Measurements from ENCODE around the gene MTHFD2L. TPM values are rescaled to one million over a fixed set of nuclear protein-coding genes. Genes with fewer than 3 reads are reported as not detected.

MTHFD2L gene
- total RNA-seq, 1 experiment from 2014 or later, result 8.9 TPM

DNA sequence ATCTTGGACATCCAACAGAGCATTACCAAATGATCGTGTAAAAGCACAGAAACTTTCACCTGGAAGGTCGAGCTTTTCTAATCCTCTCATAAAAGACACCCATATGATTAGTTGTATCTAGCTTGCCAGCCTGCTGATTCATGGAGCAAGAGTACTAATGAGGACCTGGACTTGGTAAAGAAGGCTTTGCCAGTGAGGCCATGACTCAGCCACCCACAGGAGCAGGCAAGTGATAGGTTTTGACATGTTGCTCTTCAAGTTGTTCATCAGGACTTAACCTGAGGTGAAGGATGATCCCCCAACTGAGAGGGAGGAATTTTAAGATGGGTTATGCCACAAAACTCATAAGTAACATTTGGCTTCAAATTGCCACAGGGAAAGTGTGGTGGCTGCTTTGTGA lies 125.7 kb downstream of the MTHFD2L start:
- POLR2A ChIA-PET (ENCODE audit: unreplicated experiment), result interaction anchor here (0.6 kb wide), 1 partner anchor 105 kb away, joined by 5 read pairs; no protein-coding TSS in a partner anchor
- H3K9me3 ChIP-seq (ENCODE audit: insufficient read depth, low read depth), result no peaks in the 10 kb centered on the region
- H3K9me2 ChIP-seq (ENCODE audit: insufficient read depth), result no peaks in the 10 kb centered on the region
- H3K79me2 ChIP-seq (ENCODE audit: low read depth), result no peaks in the 10 kb centered on the region
- no TSS peak for BruUV-seq (replicated peaks)
- peak; percentile 53 to 84 for DNase-seq
- H3K4me1 ChIP-seq (replicated peaks; ENCODE audit: insufficient read depth), result peaks cover 18% of the 10 kb centered on the region
- no peaks in the 10 kb centered on the region for H3K36me3 ChIP-seq (ENCODE audit: low read depth)
- TF ChIP-seq, protein P1, sequence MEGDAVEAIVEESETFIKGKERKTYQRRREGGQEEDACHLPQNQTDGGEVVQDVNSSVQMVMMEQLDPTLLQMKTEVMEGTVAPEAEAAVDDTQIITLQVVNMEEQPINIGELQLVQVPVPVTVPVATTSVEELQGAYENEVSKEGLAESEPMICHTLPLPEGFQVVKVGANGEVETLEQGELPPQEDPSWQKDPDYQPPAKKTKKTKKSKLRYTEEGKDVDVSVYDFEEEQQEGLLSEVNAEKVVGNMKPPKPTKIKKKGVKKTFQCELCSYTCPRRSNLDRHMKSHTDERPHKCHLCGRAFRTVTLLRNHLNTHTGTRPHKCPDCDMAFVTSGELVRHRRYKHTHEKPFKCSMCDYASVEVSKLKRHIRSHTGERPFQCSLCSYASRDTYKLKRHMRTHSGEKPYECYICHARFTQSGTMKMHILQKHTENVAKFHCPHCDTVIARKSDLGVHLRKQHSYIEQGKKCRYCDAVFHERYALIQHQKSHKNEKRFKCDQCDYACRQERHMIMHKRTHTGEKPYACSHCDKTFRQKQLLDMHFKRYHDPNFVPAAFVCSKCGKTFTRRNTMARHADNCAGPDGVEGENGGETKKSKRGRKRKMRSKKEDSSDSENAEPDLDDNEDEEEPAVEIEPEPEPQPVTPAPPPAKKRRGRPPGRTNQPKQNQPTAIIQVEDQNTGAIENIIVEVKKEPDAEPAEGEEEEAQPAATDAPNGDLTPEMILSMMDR (conservative IDR thresholded peaks at IDR 0.05), result no peak
- no peak for TF ChIP-seq EZH2 (IDR thresholded peaks at IDR 0.05; ENCODE audit: low read depth)
- intact Hi-C loops (cut with micrococcal nuclease; ENCODE audit: unreplicated experiment), result loop anchor here (1.0 kb wide), 2 partner anchors 25 to 52 kb away; partner anchors contain the start of gene EPGN
- no peaks in the 10 kb centered on the region for H3K27me3 ChIP-seq (ENCODE audit: insufficient read depth, low read depth)
- H3K4me2 ChIP-seq, result peak overlapping the region; percentile 55
- no peaks in the 10 kb centered on the region for H4K20me1 ChIP-seq (ENCODE audit: insufficient read depth)
- peak overlapping the region; percentile 13; the same call in 1 of the 2 replicates for H3K4me3 ChIP-seq
- peaks cover 20% of the 10 kb centered on the region for H3F3A ChIP-seq (ENCODE audit: insufficient read depth, low read depth)
- H2AFZ ChIP-seq, result peak overlapping the region; percentile 16; the same call in 1 of the 2 replicates
- peak overlapping the region; percentile 81 for H3K27ac ChIP-seq
- CTCF ChIA-PET, result no interaction called here

DNA sequence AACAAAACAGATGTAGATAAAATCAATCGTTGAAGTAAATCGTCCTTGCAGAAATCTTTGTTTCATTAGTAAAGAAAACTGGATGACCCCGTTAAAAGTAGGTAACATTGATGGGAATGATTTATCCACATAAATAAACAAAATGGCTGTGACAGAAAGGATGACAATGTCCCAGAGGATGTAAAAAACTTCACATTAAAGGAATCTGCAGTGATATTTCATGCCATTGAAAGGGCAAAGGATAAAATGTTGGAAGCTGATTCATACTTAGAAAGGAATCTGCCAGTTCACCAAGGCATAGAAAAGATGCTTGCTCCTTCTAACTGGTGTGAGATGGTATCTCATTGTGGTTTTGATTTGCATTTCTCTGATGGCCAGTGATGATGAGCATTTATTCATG lies 126.1 kb downstream of the MTHFD2L start:
- H3K36me3 ChIP-seq (ENCODE audit: low read depth), result no peaks in the 10 kb centered on the region
- peak overlapping the region; percentile 13; the same call in 1 of the 2 replicates for H3K4me3 ChIP-seq
- ChIA-PET CTCF (no interaction called here), POLR2A (ENCODE audit: unreplicated experiment) (interaction anchor here (0.7 kb wide), 1 partner anchor 24 kb away, joined by 3 read pairs; the partner anchor contains the start of gene EPGN)
- H3K9me2 ChIP-seq (ENCODE audit: insufficient read depth), result no peaks in the 10 kb centered on the region
- TF ChIP-seq, protein P1 (conservative IDR thresholded peaks at IDR 0.05), result no peak
- no peak for TF ChIP-seq EZH2 (IDR thresholded peaks at IDR 0.05; ENCODE audit: low read depth)
- BruUV-seq (replicated peaks), result no TSS peak
- no peaks in the 10 kb centered on the region for H4K20me1 ChIP-seq (ENCODE audit: insufficient read depth)
- intact Hi-C loops (cut with micrococcal nuclease; ENCODE audit: unreplicated experiment), result loop anchor here (1.0 kb wide), 2 partner anchors 24 to 53 kb away; partner anchors contain the start of gene EPGN
- peaks cover 18% of the 10 kb centered on the region for H3K4me1 ChIP-seq (replicated peaks; ENCODE audit: insufficient read depth)
- peak overlapping the region; percentile 81 for H3K27ac ChIP-seq
- peak overlapping the region; percentile 55 for H3K4me2 ChIP-seq
- DNase-seq, result peak in 1 of 2 experiments; percentile 76
- no peaks in the 10 kb centered on the region for H3K27me3 ChIP-seq (ENCODE audit: insufficient read depth, low read depth)
- no peak overlapping the region for H2AFZ ChIP-seq
- no peaks in the 10 kb centered on the region for H3K9me3 ChIP-seq (ENCODE audit: insufficient read depth, low read depth)
- no peaks in the 10 kb centered on the region for H3K79me2 ChIP-seq (ENCODE audit: low read depth)
- peaks cover 20% of the 10 kb centered on the region for H3F3A ChIP-seq (ENCODE audit: insufficient read depth, low read depth)

DNA sequence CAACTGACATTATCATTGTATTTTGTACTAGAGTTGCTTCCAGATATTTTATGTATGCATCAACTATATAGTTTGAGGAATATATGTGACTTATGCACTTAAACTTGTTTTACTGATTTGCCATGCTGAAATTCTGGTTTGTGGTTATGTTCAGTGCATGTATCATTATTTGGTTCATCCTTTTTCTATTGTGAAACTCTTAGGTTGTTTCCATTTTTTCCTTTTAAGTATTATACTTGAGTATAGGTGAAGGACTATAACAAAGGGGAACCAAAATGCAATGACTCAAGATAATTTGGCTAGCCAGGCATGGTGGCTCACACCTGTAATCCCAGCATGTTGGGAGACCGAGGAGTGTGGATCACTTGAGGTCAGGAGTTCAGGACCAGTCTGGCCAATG lies 129.2 kb downstream of the MTHFD2L start:
- no peak overlapping the region for H2AFZ ChIP-seq
- ChIA-PET POLR2A (ENCODE audit: unreplicated experiment) (no interaction called here), CTCF (no interaction called here)
- H3K79me2 ChIP-seq (ENCODE audit: low read depth), result no peaks in the 10 kb centered on the region
- no peaks in the 10 kb centered on the region for H3K9me3 ChIP-seq (ENCODE audit: insufficient read depth, low read depth)
- no peak for DNase-seq
- TF ChIP-seq, protein P1 (conservative IDR thresholded peaks at IDR 0.05), result no peak
- TF ChIP-seq EZH2 (IDR thresholded peaks at IDR 0.05; ENCODE audit: low read depth), result no peak
- peaks cover 20% of the 10 kb centered on the region for H3F3A ChIP-seq (ENCODE audit: insufficient read depth, low read depth)
- H3K4me3 ChIP-seq, result no peak overlapping the region
- no peaks in the 10 kb centered on the region for H3K27me3 ChIP-seq (ENCODE audit: insufficient read depth, low read depth)
- H4K20me1 ChIP-seq (ENCODE audit: insufficient read depth), result no peaks in the 10 kb centered on the region
- no peak overlapping the region for H3K27ac ChIP-seq
- H3K4me2 ChIP-seq, result no peak overlapping the region
- no TSS peak for BruUV-seq (replicated peaks)
- no peaks in the 10 kb centered on the region for H3K9me2 ChIP-seq (ENCODE audit: insufficient read depth)
- peaks cover 18% of the 10 kb centered on the region for H3K4me1 ChIP-seq (replicated peaks; ENCODE audit: insufficient read depth)
- no peaks in the 10 kb centered on the region for H3K36me3 ChIP-seq (ENCODE audit: low read depth)
- intact Hi-C loops (cut with micrococcal nuclease; ENCODE audit: unreplicated experiment), result no loop called here
